GM21528 (cell line): ENCODE measurements around the gene TRIM9.

Experiments used
- ATAC-seq: cut with Tn5 transposase; IDR thresholded peaks from one replicate; pipeline ENCODE4 v1.9.1; 2021; ENCODE audit warnings: mild to moderate bottlenecking, moderate library complexity; ENCODE audit not compliant: unreplicated experiment, low FRiP score

TRIM9 gene

DNA sequence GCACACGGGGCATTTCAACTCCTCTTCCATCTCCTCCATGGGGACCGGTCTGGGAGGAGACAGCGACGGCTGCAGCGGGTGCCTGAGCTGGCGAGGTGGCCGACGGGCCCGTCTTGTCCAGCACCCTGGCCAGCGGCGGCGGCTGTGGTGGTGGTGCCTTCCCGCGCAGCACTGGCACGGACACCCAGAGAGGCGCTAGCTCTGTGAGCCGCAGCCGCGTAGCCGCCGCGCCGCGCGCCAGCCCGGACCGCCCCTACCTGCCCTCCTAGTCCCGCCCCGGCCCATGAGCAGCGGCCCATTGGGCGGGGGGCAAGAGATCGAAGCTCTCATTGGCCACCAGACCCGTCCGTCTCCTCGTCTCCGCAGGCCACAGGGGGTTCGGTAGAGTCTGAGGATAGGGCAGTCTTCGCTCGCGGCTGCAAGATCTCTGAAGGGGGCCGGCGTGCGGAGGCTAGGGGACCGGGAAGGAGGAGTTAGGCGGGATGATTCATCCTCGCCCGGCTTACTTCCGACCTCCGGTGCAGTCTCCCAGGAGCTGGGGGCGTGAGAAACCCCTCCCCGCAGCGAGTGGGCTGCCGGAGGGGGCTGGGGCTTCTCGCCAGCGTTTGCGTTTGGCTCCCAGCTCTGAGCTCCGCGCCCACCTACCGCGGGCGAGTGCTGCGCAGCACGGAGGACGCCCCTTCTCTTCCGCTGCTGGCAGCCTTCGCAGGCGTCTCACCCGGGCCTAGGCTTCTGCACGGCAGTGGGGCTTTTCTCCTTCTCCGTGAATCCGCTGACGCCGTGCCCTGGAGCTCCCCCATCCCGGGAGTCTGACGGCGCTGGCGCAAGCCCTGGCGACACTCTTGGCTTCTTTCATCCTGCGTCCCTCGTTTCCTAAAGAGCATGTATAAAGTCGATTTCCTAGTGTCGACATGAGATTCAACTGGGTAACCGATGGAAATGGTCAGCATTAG, at the start of gene TRIM9:
TRIM9 (minus strand) TSS at position 205 of the 953 bp plus-strand sequence; CDS start at position 39, 166 bp downstream.
- ATAC-seq, result peak; percentile 98

- no peak for ATAC-seq
Observed at GRCh38 chr14:51140856-51141255, 46.0 kb upstream of the TRIM9 start.

DNA sequence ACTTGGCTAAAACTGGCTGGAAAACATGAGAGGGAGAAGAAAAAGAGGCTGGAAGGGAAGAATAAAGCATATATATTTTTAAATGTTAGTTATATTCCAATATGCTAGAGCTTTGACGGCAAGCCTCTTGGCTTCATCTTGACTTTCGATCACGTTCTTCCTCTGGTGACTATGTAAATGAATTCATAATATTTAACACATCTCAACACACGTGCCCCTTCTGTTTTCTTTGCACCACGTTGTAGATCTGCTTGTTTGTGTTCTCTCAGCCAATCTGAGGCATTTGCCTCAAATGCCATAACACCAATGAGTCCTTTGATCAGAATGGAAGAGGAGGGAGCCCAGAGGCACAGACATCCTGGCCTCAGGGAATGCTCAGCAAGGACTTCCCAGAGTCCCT, 45.4 kb upstream of the TRIM9 start:
- no peak for ATAC-seq

DNA sequence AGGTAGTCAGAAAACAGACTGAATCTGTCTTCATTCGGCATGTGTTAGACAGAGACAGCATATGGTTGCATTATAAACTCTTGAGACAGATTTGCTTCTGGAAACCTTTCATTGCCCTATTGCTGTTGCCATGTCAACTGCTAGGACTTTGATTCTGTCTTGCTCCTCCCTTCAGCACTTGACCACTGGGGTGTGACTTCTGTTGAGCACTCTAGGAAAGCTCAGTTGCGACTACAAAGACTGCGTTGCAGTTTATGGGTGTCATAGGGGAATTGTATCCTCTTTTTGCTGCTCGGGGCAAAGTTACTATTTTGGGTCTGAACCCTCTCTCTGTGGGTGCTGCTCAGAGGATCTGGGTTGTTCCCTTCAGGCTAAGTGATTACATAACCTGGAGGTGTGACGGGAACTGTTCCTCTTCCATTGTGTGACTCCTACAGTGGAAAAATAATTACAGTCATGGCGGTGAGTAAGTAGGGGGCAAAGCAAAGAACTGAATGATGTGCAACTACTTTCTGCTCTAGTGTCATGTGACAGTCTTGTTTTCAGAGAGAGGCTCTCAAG, 44.3 kb upstream of the TRIM9 start:
- no peak for ATAC-seq

DNA sequence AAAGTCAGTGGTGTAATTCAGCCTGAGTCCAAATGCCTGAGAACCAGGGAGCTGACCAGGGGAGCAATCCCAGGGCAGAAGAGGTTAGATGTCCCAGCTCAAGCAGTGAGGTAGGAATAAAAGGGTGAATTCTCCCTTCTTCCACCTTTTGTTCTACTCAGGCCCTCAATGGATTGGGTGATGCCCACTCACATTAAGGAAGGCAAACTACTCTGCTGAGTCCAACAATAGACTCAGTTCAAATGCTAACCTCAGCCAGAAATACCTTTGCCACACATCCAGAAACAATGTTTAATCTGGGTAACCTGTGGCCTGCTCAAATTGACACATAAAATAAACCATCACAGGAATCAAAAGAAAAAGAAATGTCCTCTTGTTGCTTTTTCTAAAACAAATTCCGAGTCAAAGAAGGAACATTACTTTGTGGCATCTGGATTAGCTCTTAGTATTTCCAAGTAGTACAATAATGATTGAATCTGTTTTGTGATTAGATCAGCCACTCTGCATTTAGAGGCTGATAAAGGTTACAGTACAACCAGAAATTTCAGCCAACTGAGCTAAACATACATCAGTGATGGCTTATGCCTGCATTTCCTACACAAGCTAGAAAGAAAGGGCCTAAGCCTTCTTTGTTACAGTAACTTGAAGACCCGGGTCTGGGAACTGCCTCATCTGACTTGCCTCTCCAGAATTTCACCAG, 43.6 kb upstream of the TRIM9 start:
- ATAC-seq, result no peak

DNA sequence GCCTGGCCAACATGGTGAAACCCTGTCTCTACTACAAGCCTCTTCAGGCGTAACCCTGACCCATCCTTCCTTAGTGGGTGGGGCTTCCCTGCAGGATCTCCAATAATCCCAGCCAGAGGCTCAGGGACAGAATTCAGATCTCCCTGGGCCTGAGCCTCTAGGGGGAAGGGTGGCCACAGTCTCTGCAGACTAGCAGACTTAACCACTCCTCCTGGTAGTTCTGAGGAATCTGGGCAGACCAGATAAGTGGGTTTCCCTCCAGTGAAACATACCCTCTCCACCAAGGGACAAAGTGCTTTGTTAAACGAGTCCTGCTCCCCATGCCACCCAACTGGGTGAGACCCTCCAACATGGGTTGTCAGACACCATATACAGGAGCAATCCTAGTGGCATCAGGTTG, 36.6 kb upstream of the TRIM9 start:
- no peak for ATAC-seq

DNA sequence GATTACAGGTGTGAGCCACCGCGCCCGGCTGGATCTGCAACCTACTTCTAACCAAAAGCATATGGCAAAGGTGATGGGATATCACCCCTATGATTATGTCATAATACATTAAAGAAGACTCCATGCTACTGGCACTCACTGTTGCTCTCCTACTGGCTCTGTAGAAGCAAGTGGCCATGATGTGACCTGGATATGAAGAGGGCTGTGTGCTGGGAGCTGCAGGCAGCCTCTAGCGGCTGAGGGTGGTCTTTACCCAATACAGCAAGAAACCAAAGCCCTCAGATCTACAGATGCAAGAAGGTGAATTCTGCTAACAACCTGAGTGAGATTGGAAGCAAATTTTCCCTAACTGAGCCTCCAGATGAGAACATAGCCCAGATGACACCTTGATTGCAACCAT, 34.2 kb upstream of the TRIM9 start:
- ATAC-seq, result no peak

GRCh38 chr14:51124029-51124428, 29.1 kb upstream of the TRIM9 start:
- ATAC-seq, result no peak

GRCh38 chr14:51121096-51121495, 26.2 kb upstream of the TRIM9 start:
- no peak for ATAC-seq

- no peak for ATAC-seq
Observed at GRCh38 chr14:51119411-51120051, 24.6 kb upstream of the TRIM9 start.

- ATAC-seq, result no peak
Observed at GRCh38 chr14:51118993-51119392, 24.1 kb upstream of the TRIM9 start.

DNA sequence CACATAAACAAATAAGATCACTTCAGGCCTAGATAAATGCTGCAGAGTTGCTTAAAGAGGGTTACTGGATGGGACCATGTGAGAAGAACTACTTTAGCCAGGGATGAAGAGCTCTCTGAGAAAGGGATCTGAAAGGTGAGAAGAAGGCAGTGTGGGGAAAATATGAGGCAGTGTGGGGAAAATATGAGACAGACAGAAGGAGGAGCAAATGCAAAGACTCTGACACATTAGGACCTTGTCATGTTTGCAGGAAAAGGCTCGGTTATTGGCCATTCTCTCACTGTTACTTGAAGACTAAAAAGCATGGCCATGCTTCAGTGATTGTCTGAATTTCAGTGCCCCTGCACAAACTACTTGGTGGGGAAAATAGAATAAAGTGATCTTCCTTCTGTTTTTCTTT, 22.7 kb upstream of the TRIM9 start:
- ATAC-seq, result no peak

DNA sequence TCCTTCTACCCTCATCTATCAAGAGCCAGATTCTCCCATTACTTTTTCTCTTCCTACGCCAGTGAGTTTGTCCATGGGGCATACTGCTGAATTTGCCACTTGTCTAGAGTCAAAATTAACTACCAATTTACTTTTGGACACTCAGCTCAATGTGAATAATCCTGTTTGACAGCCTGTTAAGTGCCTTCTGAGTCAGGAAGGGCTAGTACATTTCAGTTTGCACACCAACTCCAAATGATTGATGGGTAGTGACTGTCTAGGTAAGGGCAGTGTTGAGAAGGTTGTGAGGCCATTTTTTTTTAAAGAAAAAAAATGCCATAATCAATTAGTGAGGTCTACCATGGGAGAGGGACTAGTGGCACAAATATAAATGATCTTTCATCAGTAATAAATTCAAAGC, 21.8 kb upstream of the TRIM9 start:
- ATAC-seq, result no peak

GRCh38 chr14:51109651-51110050, 14.7 kb upstream of the TRIM9 start:
- no peak for ATAC-seq

- ATAC-seq, result no peak
Observed at GRCh38 chr14:51107801-51108200, 12.9 kb upstream of the TRIM9 start.

DNA sequence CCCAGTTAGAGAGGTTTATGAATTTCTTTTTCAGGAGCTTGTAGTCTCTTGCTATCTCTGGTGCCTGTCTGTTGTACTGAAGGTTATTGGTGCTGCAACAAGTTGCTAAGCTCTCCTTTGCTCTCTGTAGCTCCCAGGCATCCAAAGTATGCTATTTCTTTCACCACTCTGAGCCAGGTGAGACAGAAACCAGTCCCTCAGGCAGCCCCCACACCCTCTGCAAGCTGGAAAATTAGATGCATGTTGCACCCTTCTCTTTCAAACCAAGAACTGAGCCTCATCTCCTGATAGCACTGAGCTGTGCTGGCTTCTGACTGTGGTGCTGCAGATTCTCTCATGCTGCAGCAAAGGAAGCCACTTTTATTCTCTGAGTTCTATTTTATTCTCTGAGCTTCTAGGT, 9.6 kb upstream of the TRIM9 start:
- ATAC-seq, result no peak

DNA sequence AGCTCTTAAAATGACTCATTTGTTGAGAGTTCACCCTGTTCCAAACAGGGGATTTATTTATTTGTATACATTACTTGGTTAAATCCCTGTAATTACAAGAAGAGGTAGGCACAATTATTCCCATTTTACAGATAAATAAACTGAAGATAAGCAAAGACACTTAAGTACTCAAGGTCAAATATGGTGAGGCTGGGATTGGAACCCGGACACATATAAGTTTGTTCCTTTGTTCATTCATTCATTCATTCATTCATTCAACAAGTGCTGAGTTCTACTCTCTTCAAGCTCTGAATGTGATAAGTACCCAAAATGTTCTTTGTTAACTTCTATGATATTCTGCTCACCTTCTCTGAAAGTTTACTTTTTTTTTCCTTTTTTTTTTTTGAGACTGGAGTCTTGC, 2.4 kb upstream of the TRIM9 start:
- ATAC-seq, result no peak

GRCh38 chr14:51096870-51097269, 2.0 kb upstream of the TRIM9 start:
- ATAC-seq, result no peak

GRCh38 chr14:51095854-51096823, 1.2 kb upstream of the TRIM9 start:
- ATAC-seq, result no peak
